Jurkat, Clone E6-1 (cell line): Measurements from ENCODE around the gene VNN1. TPM values are rescaled to one million over a fixed set of nuclear protein-coding genes. Genes with fewer than 3 reads are reported as not detected.
A peak's percentile ranks its signal among the peaks of the same experiment; 100 is the strongest.

Source experiments
- DNase-seq: peaks from one replicate; pipeline ENCODE4 v3.0.0-alpha.2; 2011; ENCODE audit warnings: low read depth, low spot score
- H3K4me3 ChIP-seq: 2 replicates; pipeline ENCODE4 v1.5.1; 2011; ENCODE audit warnings: mild to moderate bottlenecking, low read length, control low read depth, moderate library complexity
- polyA plus RNA-seq: library from polyadenylated mRNA; unstranded; fragments of >200 nt; gene quantifications from one replicate; pipeline ENCODE4 v1.2.1, GENCODE V29; 2012; ENCODE audit warnings: missing spikeins; ENCODE audit not compliant: insufficient read length, insufficient read depth

VNN1 gene, protein sequence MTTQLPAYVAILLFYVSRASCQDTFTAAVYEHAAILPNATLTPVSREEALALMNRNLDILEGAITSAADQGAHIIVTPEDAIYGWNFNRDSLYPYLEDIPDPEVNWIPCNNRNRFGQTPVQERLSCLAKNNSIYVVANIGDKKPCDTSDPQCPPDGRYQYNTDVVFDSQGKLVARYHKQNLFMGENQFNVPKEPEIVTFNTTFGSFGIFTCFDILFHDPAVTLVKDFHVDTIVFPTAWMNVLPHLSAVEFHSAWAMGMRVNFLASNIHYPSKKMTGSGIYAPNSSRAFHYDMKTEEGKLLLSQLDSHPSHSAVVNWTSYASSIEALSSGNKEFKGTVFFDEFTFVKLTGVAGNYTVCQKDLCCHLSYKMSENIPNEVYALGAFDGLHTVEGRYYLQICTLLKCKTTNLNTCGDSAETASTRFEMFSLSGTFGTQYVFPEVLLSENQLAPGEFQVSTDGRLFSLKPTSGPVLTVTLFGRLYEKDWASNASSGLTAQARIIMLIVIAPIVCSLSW
- polyA plus RNA-seq = not detected

- H3K4me3 ChIP-seq = no peak within 1 kb of the TSS
- no peak for DNase-seq
Measured at GRCh38 chr6:132713352-132714134, at the start of gene VNN1. Gene VNN1, minus strand, starts transcription at chr6:132714055. Its CDS starts 20 bp downstream, at chr6:132714035.

- DNase-seq = peak; percentile 29
- no peak overlapping the region for H3K4me3 ChIP-seq
Measured at GRCh38 chr6:132763269-132763668, 49.4 kb upstream of the VNN1 start.

GRCh38 chr6:132760256-132760655 lies 46.4 kb upstream of the VNN1 start:
- DNase-seq = no peak
- no peak overlapping the region for H3K4me3 ChIP-seq

DNA sequence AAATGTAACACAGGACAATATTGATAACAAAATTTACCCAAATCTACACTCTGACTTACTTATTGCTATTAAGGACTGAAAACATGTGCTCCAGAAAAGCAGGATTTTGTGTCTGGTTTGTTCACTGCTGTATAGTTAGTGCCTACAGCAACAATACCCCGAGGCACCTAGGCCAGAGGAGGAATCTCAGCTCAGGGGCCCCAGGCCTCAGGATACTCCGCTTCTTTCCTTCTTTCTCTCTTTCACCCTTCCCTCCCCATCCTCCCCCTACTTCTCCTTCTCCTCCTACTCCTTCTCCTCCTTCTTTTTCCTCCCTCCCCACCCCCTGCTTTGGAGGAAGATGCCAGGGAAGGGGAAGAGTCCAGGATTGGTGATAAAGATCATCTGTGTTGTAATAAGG lies 44.8 kb upstream of the VNN1 start:
- no peak overlapping the region for H3K4me3 ChIP-seq
- no peak for DNase-seq

- no peak overlapping the region for H3K4me3 ChIP-seq
- no peak for DNase-seq
Measured at GRCh38 chr6:132752255-132752654, 38.4 kb upstream of the VNN1 start.

DNA sequence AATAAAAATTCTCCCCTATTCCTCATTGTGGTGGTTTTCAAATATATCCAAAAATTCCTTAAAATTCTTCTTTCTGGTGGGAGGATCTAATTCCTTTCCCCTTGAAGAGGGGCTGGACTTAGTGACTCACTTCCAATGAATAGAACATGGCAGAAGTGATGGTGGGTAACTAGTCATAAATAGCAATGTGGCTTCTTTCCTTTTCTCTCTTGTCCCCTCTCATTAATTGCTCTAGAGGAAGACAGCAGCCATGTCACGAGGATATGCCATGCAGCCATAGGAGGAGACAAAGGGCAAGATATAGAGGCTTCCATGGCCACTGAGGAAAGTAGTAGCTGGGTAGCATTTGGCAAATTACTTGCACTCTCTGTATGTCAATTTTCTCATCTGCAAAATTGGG lies 38.0 kb upstream of the VNN1 start:
- H3K4me3 ChIP-seq = no peak overlapping the region
- no peak for DNase-seq

DNA sequence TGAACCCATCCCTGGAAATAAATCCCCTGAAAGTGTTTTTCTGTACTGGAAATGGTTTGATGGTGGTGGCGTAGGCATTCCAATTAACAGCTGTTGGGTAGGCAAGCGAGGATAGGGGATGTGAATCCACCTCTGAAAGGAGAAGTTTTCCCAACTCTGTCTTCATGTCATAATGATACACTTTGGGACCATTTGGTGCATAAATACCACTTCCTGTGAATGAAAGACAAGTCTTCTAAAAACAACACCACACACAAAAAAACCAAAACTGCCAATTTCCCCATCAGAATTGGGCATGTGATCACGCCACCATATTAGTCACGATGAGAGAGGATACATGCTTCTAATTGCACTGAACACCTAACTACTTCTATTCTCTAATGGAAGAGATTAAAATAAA lies 37.5 kb upstream of the VNN1 start:
- DNase-seq = no peak
- no peak overlapping the region for H3K4me3 ChIP-seq

DNA sequence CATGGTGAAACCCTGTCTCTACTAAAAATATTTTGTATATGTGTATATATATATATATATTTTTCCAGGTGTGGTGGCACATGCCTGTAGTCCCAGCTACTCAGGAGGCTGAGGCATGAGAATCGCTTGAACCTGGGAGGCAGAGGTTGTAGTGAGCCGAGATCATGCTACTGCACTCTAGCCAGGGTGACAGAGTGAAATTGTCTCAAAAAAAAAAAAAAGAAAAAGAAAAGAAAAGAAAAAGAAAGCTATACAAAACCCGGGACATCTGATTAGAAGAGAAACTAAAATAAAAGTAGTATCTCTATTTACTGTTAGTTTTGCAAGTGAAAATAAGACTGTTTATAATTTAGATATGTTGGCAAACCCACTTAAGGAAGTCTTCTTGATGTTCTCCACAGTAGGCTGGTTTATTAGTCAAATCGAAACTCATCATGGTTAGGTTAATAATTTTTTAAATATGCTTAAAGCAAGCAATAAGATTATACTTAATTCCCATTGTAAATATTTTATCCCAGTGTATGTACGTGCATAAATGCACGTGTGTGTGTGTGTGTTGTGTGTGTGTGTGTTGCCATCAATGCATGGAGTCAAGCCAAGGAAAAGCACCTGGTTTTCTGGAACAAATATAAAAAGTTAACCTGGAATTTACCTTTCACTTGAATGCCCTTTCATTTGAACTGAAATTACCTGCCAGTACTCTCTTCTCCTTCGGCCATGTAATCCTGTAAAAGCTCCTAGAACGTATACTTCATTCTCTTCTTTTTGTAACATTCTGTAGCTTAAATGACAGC lies 36.8 kb upstream of the VNN1 start:
- no peak overlapping the region for H3K4me3 ChIP-seq
- DNase-seq = no peak

DNA sequence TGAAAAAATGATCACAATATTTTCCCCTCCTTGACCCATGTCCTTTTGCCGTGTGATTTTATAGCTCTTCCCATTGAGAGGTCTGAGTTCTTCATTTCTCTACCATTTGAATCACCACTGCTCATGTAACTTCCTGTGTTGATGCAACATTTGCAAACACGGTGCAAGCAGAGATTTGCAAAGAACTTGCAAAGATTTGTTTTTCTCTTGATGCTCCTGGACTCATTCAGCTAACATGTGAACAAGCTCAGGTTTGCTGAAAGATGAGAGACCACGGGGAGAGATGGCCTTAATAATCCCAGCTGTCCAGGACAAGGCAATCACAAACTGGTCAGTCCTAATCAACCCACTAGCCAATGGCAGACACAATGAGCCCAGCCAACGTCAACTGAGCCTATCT lies 35.3 kb upstream of the VNN1 start:
- no peak for DNase-seq
- H3K4me3 ChIP-seq = no peak overlapping the region

DNA sequence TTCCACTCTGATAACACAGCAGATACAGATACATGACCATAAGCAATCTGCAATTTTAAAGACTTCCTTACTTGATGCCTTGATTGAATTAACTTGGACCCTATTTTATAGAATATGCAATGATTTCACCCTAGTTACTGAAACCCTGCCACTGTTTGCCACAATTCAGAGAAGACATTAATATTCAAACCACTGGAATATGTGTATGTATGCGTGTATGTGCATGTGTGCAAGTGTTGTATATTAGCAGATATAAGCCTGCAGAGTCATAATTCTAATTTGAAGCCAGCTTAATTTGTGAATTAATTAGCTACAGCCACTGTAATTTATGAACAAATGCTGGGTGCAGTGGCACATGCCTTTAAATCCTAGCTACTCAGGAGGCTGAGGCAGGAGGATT lies 34.6 kb upstream of the VNN1 start:
- DNase-seq = no peak

DNA sequence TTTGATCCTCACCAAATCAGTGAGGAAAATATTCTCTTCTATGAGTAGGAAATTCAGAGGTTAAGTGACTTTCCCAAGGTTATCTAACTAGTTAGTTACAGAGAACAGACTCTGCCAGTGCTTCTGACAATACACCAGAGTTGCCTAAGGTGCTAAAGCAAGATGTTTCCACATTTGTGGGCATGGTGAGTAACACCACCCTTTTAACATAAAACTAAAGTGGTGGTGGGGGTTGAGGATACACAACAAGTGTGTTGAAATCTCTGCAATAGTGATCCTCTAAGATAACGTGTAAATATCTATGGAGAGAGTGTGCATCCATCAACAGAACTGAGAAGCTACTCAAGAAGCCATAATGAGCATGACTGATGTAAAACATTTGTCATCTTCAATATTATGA lies 32.2 kb upstream of the VNN1 start:
- H3K4me3 ChIP-seq = no peak overlapping the region
- DNase-seq = no peak

More for the DNA sequence above, 34.6 kb upstream of the VNN1 start:
- H3K4me3 ChIP-seq = no peak overlapping the region

GRCh38 chr6:132742495-132742894 lies 28.6 kb upstream of the VNN1 start:
- DNase-seq = no peak
- H3K4me3 ChIP-seq = no peak overlapping the region

DNA sequence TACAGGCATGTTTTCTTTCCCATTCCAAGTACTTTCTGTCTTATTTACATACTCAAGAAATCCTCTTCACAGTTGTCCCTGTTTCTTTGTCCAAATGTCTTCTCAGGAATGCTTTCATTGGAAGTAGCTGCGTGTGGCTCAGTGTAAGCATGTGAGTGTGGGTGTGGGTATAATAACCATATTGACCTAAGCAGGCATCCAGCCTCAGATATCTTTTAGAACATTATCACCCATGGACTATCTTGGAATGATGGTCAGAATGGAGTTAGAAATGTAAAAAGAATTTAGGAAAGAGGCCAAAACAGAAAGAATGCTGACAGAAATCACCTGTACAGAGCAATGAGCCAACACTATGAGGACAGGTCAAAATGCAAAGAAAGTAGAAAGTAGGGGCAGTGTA lies 27.4 kb upstream of the VNN1 start:
- no peak for DNase-seq
- no peak overlapping the region for H3K4me3 ChIP-seq

DNA sequence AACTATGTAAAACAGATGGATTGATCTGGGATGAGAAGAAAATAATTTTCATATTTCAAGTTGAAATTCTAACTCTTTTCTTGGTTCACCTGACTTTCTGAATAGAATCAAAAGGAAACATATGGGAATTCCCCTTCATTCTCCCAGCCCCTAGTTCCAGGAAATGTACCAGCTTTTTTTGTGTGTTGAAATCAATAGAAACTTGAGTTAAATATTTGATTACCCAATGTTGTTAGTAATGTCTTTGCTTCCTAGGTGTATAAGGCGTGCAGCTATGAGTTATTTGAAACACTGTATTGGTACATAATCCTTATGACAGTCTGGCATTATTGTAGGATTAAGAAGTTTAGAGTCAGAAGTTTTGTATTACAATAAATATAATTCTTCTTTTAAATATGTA lies 22.4 kb upstream of the VNN1 start:
- no peak for DNase-seq
- no peak overlapping the region for H3K4me3 ChIP-seq

GRCh38 chr6:132734694-132735236 lies 20.9 kb upstream of the VNN1 start:
- H3K4me3 ChIP-seq = no peak overlapping the region
- no peak for DNase-seq

- DNase-seq = no peak
- no peak overlapping the region for H3K4me3 ChIP-seq
Measured at GRCh38 chr6:132733814-132734213, 20.0 kb upstream of the VNN1 start.

DNA sequence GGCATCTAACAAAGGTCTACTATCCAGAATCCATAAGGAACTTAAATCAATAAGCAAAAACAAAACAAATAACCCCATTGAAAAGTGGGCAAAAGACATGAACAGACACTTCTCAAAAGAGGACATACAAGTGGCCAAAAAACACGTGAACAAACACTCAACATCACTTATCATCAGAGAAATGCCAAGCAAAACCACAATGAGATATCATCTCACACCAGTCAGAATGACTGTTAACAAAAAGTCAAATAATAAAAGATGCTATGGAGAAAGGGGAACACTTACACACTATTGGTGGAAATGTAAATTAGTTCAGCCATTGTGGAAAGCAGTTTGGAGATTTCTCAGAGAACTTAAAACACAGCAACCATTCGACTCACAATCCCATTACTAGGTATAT lies 19.4 kb upstream of the VNN1 start:
- no peak for DNase-seq
- no peak overlapping the region for H3K4me3 ChIP-seq

- no peak overlapping the region for H3K4me3 ChIP-seq
- DNase-seq = no peak
Measured at GRCh38 chr6:132731086-132731485, 17.2 kb upstream of the VNN1 start.

DNA sequence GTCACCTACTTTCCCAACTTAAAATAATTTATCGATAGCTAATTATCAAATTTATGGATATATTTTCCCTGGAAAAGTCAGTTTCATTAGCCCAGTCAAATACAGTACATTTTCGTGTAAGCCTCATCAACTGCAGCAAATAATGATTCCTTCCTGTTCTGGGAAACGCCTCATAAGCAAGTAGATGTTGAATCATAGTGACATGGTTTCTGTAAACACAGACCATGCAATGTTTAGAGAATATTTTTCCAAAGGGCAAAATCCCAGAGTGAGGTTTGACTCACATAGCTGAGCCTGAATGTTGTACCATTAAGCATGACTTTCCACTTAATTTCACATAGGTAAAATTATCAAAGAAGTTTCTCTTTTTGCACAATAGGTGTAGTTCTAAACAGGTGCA lies 16.7 kb upstream of the VNN1 start:
- no peak overlapping the region for H3K4me3 ChIP-seq
- DNase-seq = no peak
